H9 (cell line): ENCODE results near the gene TTC32. TPM values are rescaled to one million over a fixed set of nuclear protein-coding genes. Genes with fewer than 3 reads are reported as not detected.
A peak's percentile ranks its signal among the peaks of the same experiment; 100 is the strongest.

Experiments
- DNase-seq: peaks from one replicate; pipeline ENCODE4 v3.0.0-alpha.2; 2017
- H2AFZ ChIP-seq: one replicate; pipeline ENCODE4 v1.6.1; 2013; ENCODE audit warnings: mild to moderate bottlenecking, low read length, control low read depth, moderate library complexity
- H2AK5ac ChIP-seq: 2 replicates; pipeline ENCODE4 v1.6.1; 2013; ENCODE audit warnings: low read length, control low read depth, mixed read lengths; ENCODE audit not compliant: insufficient read length
- H2BK120ac ChIP-seq: one replicate; pipeline ENCODE4 v1.6.1; 2013; ENCODE audit warnings: low read depth, mild to moderate bottlenecking, low read length, control low read depth, inconsistent platforms; ENCODE audit not compliant: poor library complexity, severe bottlenecking
- H2BK12ac ChIP-seq: 2 replicates; pipeline ENCODE4 v1.6.1; 2013; ENCODE audit warnings: low read length, control low read depth, mixed read lengths, low read depth; ENCODE audit not compliant: insufficient read length
- H2BK15ac ChIP-seq: 2 replicates; pipeline ENCODE4 v1.6.1; 2013; ENCODE audit warnings: low read depth, low read length, control low read depth
- H2BK20ac ChIP-seq: one replicate; pipeline ENCODE4 v1.6.1; 2013; ENCODE audit warnings: low read depth, mild to moderate bottlenecking, low read length, control low read depth, inconsistent platforms; ENCODE audit not compliant: poor library complexity, severe bottlenecking
- H2BK5ac ChIP-seq: 2 replicates; pipeline ENCODE4 v1.6.1; 2013; ENCODE audit warnings: low read length, control low read depth, mixed read lengths; ENCODE audit not compliant: insufficient read length
- H3K14ac ChIP-seq: 2 replicates; pipeline ENCODE4 v1.6.1; 2013; ENCODE audit warnings: low read length, control low read depth; ENCODE audit not compliant: insufficient read depth
- H3K18ac ChIP-seq: 2 replicates; pipeline ENCODE4 v1.6.1; 2013; ENCODE audit warnings: low read depth, mild to moderate bottlenecking, mixed read lengths, low read length, control low read depth; ENCODE audit not compliant: insufficient read length
- H3K23ac ChIP-seq: 2 replicates; pipeline ENCODE4 v1.6.1; 2013; ENCODE audit warnings: low read length, control low read depth, mixed read lengths, low read depth; ENCODE audit not compliant: insufficient read length
- H3K23me2 ChIP-seq: 2 replicates; pipeline ENCODE4 v1.6.1; 2013; ENCODE audit warnings: low read depth, mild to moderate bottlenecking, mixed read lengths, low read length, control low read depth; ENCODE audit not compliant: insufficient read length, poor library complexity, severe bottlenecking
- H3K27ac ChIP-seq: 2 replicates; pipeline ENCODE4 v1.5.1; 2013; ENCODE audit warnings: low read length, control low read depth, mixed read lengths, low read depth; ENCODE audit not compliant: insufficient read length
- H3K27me3 ChIP-seq: 2 replicates; pipeline ENCODE4 v1.6.1; 2013; ENCODE audit warnings: low read length, control low read depth, inconsistent platforms; ENCODE audit not compliant: insufficient read depth
- H3K4ac ChIP-seq: 2 replicates; pipeline ENCODE4 v1.6.1; 2013; ENCODE audit warnings: low read depth, mild to moderate bottlenecking, control low read depth, inconsistent platforms, low read length, moderate library complexity
- H3K4me1 ChIP-seq: 2 replicates; pipeline ENCODE4 v1.6.1; 2013; ENCODE audit warnings: low read length, control low read depth, inconsistent platforms; ENCODE audit not compliant: insufficient read depth
- H3K4me2 ChIP-seq: 2 replicates; pipeline ENCODE4 v1.6.1; 2013; ENCODE audit warnings: low read length, control low read depth, mixed read lengths; ENCODE audit not compliant: insufficient read length, insufficient read depth
- H3K56ac ChIP-seq: 2 replicates; pipeline ENCODE4 v1.6.1; 2013; ENCODE audit warnings: low read depth, mild to moderate bottlenecking, mixed read lengths, low read length, control low read depth; ENCODE audit not compliant: insufficient read length
- H3K79me1 ChIP-seq: 2 replicates; pipeline ENCODE4 v1.6.1; 2013; ENCODE audit warnings: low read depth, mild to moderate bottlenecking, moderate library complexity, low read length, control low read depth, inconsistent platforms; ENCODE audit not compliant: insufficient read depth, poor library complexity, severe bottlenecking
- H3K79me2 ChIP-seq: 2 replicates; pipeline ENCODE4 v1.6.1; 2013; ENCODE audit warnings: low read length, control low read depth, inconsistent platforms; ENCODE audit not compliant: insufficient read depth
- H3K9ac ChIP-seq: 2 replicates; pipeline ENCODE4 v1.6.1; 2013; ENCODE audit warnings: low read length, control low read depth, mixed read lengths; ENCODE audit not compliant: insufficient read length; ENCODE audit errors: extremely low read depth
- H3K9me3 ChIP-seq: one replicate; pipeline ENCODE4 v1.6.1; 2013; ENCODE audit warnings: low read depth, low read length, inconsistent platforms; ENCODE audit not compliant: control insufficient read depth
- H3T11ph ChIP-seq: one replicate; pipeline ENCODE4 v1.6.1; 2013; ENCODE audit warnings: mild to moderate bottlenecking, low read length, control low read depth, inconsistent platforms
- H4K20me1 ChIP-seq: one replicate; pipeline ENCODE4 v1.6.1; 2013; ENCODE audit not compliant: control insufficient read depth, insufficient read length, insufficient read depth
- H4K5ac ChIP-seq: 2 replicates; pipeline ENCODE4 v1.6.1; 2013; ENCODE audit warnings: low read depth, mild to moderate bottlenecking, mixed read lengths, low read length, control low read depth; ENCODE audit not compliant: insufficient read length
- H4K8ac ChIP-seq: replicated peaks from 2 replicates; pipeline ENCODE4 v1.6.1; 2013; ENCODE audit warnings: low read length, control low read depth, mixed read lengths, low read depth; ENCODE audit not compliant: insufficient read length
- H4K91ac ChIP-seq: 2 replicates; pipeline ENCODE4 v1.6.1; 2013; ENCODE audit warnings: low read depth, mild to moderate bottlenecking, moderate library complexity, mixed read lengths, low read length, control low read depth; ENCODE audit not compliant: insufficient read length
- H3K27ac Mint-ChIP-seq, 3 experiments: 2 replicates in 2 of 3; 3 replicates in 1 of 3; pipeline ENCODE4 v1.8.0; 2020 to 2021; ENCODE audit warnings: mixed read lengths in 3 of 3, mild to moderate bottlenecking in 1 of 3, moderate library complexity in 1 of 3
- H3K27me3 Mint-ChIP-seq: 2 replicates; pipeline ENCODE4 v1.8.0; 2021; ENCODE audit warnings: low read depth, mild to moderate bottlenecking, moderate library complexity, mixed read lengths
- H3K36me3 Mint-ChIP-seq, 3 experiments: 2 replicates in 2 of 3; 3 replicates in 1 of 3; pipeline ENCODE4 v1.8.0; 2020 to 2021; ENCODE audit warnings: low read depth in 3 of 3, mixed read lengths in 3 of 3; ENCODE audit not compliant: insufficient read depth in 1 of 3
- H3K4me1 Mint-ChIP-seq, 2 experiments: 2 replicates each; pipeline ENCODE4 v1.8.0; 2020; ENCODE audit warnings: mixed read lengths in 2 of 2
- H3K4me3 Mint-ChIP-seq, 2 experiments: 2 replicates in 1 of 2; 3 replicates in 1 of 2; pipeline ENCODE4 v1.8.0; 2020 to 2021; ENCODE audit warnings: mild to moderate bottlenecking in 2 of 2, mixed read lengths in 2 of 2, moderate library complexity in 1 of 2
- H3K9me3 Mint-ChIP-seq, 2 experiments: 2 replicates in 1 of 2; 3 replicates in 1 of 2; pipeline ENCODE4 v1.8.0; 2020; ENCODE audit warnings: mild to moderate bottlenecking in 2 of 2, mixed read lengths in 2 of 2, moderate library complexity in 1 of 2
- WGBS: extraction: QIAGEN DNeasy Blood & Tissue Kit; methylation state at CpG from one replicate; pipeline ENCODE4 v1.1.7; 2013; ENCODE audit warnings: missing lambda C conversion rate, low lambda C conversion rate, mixed read lengths; ENCODE audit not compliant: insufficient read length; ENCODE audit errors: extremely low coverage; 5-methylcytosine and 5-hydroxymethylcytosine counted together
- total RNA-seq: library from RNA; stranded (reverse); gene quantifications from 2 replicates; pipeline ENCODE4 v1.2.1, GENCODE V29; 2021
- TF ChIP-seq, protein P1 (sequence below): fragments of 200-600 bp; sonication (generic); conservative IDR thresholded peaks from 3 replicates; pipeline ENCODE4 v1.8.0; 2021; ENCODE audit warnings: antibody characterized with exemption, mild to moderate bottlenecking

Gene TTC32
- total RNA-seq, 1 experiment from 2014 or later = 8.9 TPM

DNA sequence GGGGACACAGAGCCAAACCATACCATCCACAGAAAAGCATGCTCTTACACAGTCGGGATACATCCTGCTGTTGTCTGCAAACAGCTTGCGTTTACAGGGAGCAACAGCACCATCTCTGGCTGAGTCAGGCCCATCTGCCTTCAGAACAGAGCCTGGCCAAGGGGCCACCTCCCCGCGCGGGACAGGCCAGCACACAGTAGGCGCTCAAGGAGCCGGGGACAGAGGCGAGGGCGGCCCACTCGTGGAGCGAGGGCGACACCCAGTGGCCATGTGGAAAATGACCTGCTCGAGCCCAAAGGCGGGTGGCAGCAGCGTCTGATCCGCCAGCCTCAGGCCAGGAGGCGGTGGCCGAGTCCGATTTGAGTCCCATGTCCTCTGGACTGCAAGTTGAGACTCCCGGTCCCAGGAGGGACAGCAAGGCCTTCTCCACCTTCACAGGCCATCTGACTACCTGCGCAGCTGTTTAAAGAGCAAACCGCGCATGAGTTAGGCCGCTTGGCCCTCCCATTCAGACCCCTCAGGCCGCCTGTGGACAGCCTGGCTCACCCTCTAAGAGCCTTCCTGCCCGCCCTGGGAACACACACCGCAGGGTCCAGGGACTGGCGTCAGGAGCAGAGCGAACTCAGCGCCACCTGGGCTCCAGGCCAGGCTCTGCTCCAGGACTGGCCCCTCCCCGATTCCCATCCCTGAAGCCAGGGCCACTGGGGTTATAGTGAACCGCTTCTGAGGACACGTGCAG lies 38.3 kb downstream of the TTC32 start:
- H3K18ac ChIP-seq = peak overlapping the region; percentile 30
- no peaks in the 10 kb centered on the region for H3K79me2 ChIP-seq
- H3K27me3 ChIP-seq = peaks cover 5% of the 10 kb centered on the region; the same call in 1 of the 2 replicates
- peak; percentile 96 for DNase-seq
- no peak overlapping the region for H4K5ac ChIP-seq
- no peak overlapping the region for H3T11ph ChIP-seq
- H2BK120ac ChIP-seq = no peak overlapping the region
- no CpG with 5 or more reads among the region's 33 CpGs for WGBS
- H2BK15ac ChIP-seq = no peak overlapping the region
- no peak overlapping the region for H3K9ac ChIP-seq
- H2BK5ac ChIP-seq = no peak overlapping the region
- H4K8ac ChIP-seq = no peak overlapping the region
- H3K79me1 ChIP-seq = no peaks in the 10 kb centered on the region
- no peak overlapping the region for H2BK20ac ChIP-seq
- TF ChIP-seq, protein P1, sequence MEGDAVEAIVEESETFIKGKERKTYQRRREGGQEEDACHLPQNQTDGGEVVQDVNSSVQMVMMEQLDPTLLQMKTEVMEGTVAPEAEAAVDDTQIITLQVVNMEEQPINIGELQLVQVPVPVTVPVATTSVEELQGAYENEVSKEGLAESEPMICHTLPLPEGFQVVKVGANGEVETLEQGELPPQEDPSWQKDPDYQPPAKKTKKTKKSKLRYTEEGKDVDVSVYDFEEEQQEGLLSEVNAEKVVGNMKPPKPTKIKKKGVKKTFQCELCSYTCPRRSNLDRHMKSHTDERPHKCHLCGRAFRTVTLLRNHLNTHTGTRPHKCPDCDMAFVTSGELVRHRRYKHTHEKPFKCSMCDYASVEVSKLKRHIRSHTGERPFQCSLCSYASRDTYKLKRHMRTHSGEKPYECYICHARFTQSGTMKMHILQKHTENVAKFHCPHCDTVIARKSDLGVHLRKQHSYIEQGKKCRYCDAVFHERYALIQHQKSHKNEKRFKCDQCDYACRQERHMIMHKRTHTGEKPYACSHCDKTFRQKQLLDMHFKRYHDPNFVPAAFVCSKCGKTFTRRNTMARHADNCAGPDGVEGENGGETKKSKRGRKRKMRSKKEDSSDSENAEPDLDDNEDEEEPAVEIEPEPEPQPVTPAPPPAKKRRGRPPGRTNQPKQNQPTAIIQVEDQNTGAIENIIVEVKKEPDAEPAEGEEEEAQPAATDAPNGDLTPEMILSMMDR = peak; percentile 99
- H4K91ac ChIP-seq = no peak overlapping the region
- no peaks in the 10 kb centered on the region; a peak in 1 of 7 replicates for H3K36me3 Mint-ChIP-seq
- H3K23ac ChIP-seq = no peak overlapping the region
- H2BK12ac ChIP-seq = no peak overlapping the region
- H4K20me1 ChIP-seq = no peaks in the 10 kb centered on the region
- no peaks in the 10 kb centered on the region for H3K23me2 ChIP-seq
- no peak overlapping the region; a peak in 1 of 7 replicates for H3K27ac Mint-ChIP-seq
- no peak overlapping the region for H3K27ac ChIP-seq
- H3K9me3 ChIP-seq = no peaks in the 10 kb centered on the region
- H3K4me1 ChIP-seq = no peaks in the 10 kb centered on the region
- H3K4ac ChIP-seq = no peak overlapping the region
- H3K4me3 Mint-ChIP-seq = peak overlapping the region; percentile 49 to 50; a peak in 3 of 5 replicates
- 0 out of 2 replicates have a peak overlapping the region, but pooled peaks have one; percentile 54 for H3K14ac ChIP-seq
- H3K9me3 Mint-ChIP-seq = no peaks in the 10 kb centered on the region
- peaks cover 34% of the 10 kb centered on the region for H3K27me3 Mint-ChIP-seq
- H3K4me2 ChIP-seq = peak overlapping the region; percentile 63
- no peak overlapping the region for H2AFZ ChIP-seq
- peaks cover 4 to 11% of the 10 kb centered on the region in 2 experiments for H3K4me1 Mint-ChIP-seq
- H2AK5ac ChIP-seq = no peak overlapping the region
- no peak overlapping the region for H3K56ac ChIP-seq
